GM12891 (cell line): ENCODE results near the gene DNAJC4.

Experiments
- PAX5 ChIP-seq: IDR thresholded peaks from 2 replicates; pipeline ENCODE4 v1.6.1; 2011; ENCODE audit warnings: low read length, moderate library complexity, mild to moderate bottlenecking; ENCODE audit not compliant: insufficient read depth, severe bottlenecking
- POLR2A ChIP-seq: IDR thresholded peaks from 2 replicates; pipeline ENCODE4 v1.6.1; 2011; ENCODE audit warnings: low read depth, low read length, control low read depth
- POLR2AphosphoS5 ChIP-seq: IDR thresholded peaks from 2 replicates; pipeline ENCODE4 v1.6.1; 2011; ENCODE audit warnings: low read depth, low read length, control low read depth
- POU2F2 ChIP-seq: IDR thresholded peaks from 2 replicates; pipeline ENCODE4 v1.6.1; 2011; ENCODE audit warnings: low read depth, mild to moderate bottlenecking, control low read depth, low read length, moderate library complexity
- SPI1 ChIP-seq: IDR thresholded peaks from 2 replicates; pipeline ENCODE4 v1.6.1; 2011; ENCODE audit warnings: low read depth, low read length, control low read depth
- TAF1 ChIP-seq: IDR thresholded peaks from 2 replicates; pipeline ENCODE4 v1.6.1; 2011; ENCODE audit warnings: low read depth, low read length, control low read depth

- no peak for TF ChIP-seq POLR2A
- TF ChIP-seq POLR2AphosphoS5: no peak
- no peak for TF ChIP-seq SPI1
- TF ChIP-seq PAX5: no peak
- TF ChIP-seq TAF1: no peak
- no peak for TF ChIP-seq POU2F2
These were observed 45.5 kb downstream of the DNAJC4 start for GRCh38 chr11:64275841-64276240.
